ENCODE data around the gene ATP6AP1. TPM values are rescaled to one million over a fixed set of nuclear protein-coding genes. Genes with fewer than 3 reads are reported as not detected.

ATP6AP1 gene
- total and polyA plus RNA-seq, 10 of the 15 experiments (the other 5 are each of a cell fraction or from before 2014, with no cell fraction given): 4.5 to 56.4 (median 32.0) TPM

DNA sequence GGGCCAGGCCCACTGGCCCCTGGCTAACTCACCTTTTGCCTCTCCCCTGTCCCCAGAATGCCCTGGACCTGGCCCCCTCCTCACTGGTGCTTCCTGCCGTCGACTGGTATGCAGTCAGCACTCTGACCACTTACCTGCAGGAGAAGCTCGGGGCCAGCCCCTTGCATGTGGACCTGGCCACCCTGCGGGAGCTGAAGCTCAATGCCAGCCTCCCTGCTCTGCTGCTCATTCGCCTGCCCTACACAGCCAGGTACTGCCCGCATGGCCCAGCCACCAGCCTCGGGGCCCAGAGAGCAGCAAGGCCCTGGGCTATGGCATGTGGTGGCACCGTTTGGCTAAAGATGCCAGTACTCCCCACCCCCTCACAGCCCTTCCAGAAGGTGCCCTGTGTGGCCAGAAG is 3.7 kb downstream of the ATP6AP1 start (continued):
- TF ChIP-seq ZNF592 (IDR thresholded peaks at IDR 0.05) (no peak), IKZF2 (IDR thresholded peaks at IDR 0.05) (no peak), BACH1 (IDR thresholded peaks at IDR 0.05; ENCODE audit: borderline replicate concordance) (no peak), RUNX3 (IDR thresholded peaks at IDR 0.05; ENCODE audit: low read length) (no peak), MTA3 (IDR thresholded peaks at IDR 0.05; ENCODE audit: borderline replicate concordance, low read length) (no peak), SIN3A (IDR thresholded peaks at IDR 0.05; ENCODE audit: low read depth, low read length) (no peak), ZNF274 (IDR thresholded peaks at IDR 0.05; ENCODE audit: insufficient read depth, insufficient read length) (no peak)

- no peak for FAIRE-seq
- Histone ChIP-seq H3K9me3 (replicated peaks; ENCODE audit: control insufficient read depth, insufficient read depth, low read length) (no peaks in the 10 kb centered on the region; the same call in 2 of the 3 replicates), H3K36me3 (ENCODE audit: control insufficient read depth in 2 of 2, insufficient read depth in 2 of 2, low read length in 1 of 2) (peaks cover 0 to 2% of the 10 kb centered on the region in 2 experiments; a peak in 1 of 4 replicates), H3K27me3 (replicated peaks in 1 of 2; ENCODE audit: control insufficient read depth in 2 of 2, insufficient read depth in 2 of 2, low read length in 1 of 2) (no peaks in the 10 kb centered on the region), H3K79me2 (ENCODE audit: control insufficient read depth, insufficient read depth, low read length) (peaks cover 28% of the 10 kb centered on the region), H3K4me3 (no peak overlapping the region), H3K4me2 (ENCODE audit: control insufficient read depth, insufficient read depth) (no peak overlapping the region), H4K20me1 (ENCODE audit: control insufficient read depth, insufficient read depth) (no peaks in the 10 kb centered on the region), H2AFZ (ENCODE audit: control insufficient read depth, low read depth, low read length) (no peak overlapping the region), H3K27ac (ENCODE audit: control insufficient read depth, insufficient read depth) (no peak overlapping the region), H3K4me1 (ENCODE audit: control insufficient read depth, insufficient read depth, low read length) (no peaks in the 10 kb centered on the region), H3K9ac (ENCODE audit: control insufficient read depth, insufficient read depth, low read length) (no peak overlapping the region)
- no TSS peak for BruUV-seq (replicated peaks)
- ChIA-PET CTCF (no interaction called here), RAD21 (ENCODE audit: unreplicated experiment) (no interaction called here), SMC1A (ENCODE audit: uncharacterized antibody, unreplicated experiment) (no interaction called here), POLR2A (no interaction called here)
- ATAC-seq: no peak
- intact Hi-C loops (cut with micrococcal nuclease; ENCODE audit: unreplicated experiment): no loop called here
- in situ Hi-C loops (cut with MboI): no loop called here
- DNase-seq (ENCODE audit: low read depth, low spot score): no peak
- 68% methylated on average over 7 of the region's 7 CpGs for WGBS (ENCODE audit: insufficient coverage, insufficient replicate concordance, low lambda C conversion rate, missing lambda C conversion rate)
- TF ChIP-seq JUNB (IDR thresholded peaks at IDR 0.05) (no peak), BCL11A (IDR thresholded peaks at IDR 0.05; ENCODE audit: low read depth, low read length) (no peak), ESRRA (IDR thresholded peaks at IDR 0.05; ENCODE audit: low read length) (no peak), IRF4 (IDR thresholded peaks at IDR 0.05; ENCODE audit: low read depth, low read length) (no peak), RAD21 (IDR thresholded peaks at IDR 0.05; ENCODE audit: insufficient read depth, low read depth, low read length) (no peak), ZNF687 (IDR thresholded peaks at IDR 0.05) (no peak), ETV6 (conservative IDR thresholded peaks at IDR 0.05 in 1 of 2, IDR thresholded peaks at IDR 0.05 in 1 of 2; ENCODE audit: borderline replicate concordance in 1 of 2, low read depth in 1 of 2) (no peak), HDAC6 (IDR thresholded peaks at IDR 0.05; ENCODE audit: unreplicated experiment) (no peak)
These were observed 5.1 kb downstream of the ATP6AP1 start for GRCh38 chrX:154433605-154434004.

Measured in GM12878 (cell line).